HG03432 (cell line): ENCODE results near the gene KLHL26.
A peak's percentile ranks its signal among the peaks of the same experiment; 100 is the strongest.

ENCODE experiments used
- ATAC-seq: cut with Tn5 transposase; IDR thresholded peaks from one replicate; pipeline ENCODE4 v1.9.1; 2021; ENCODE audit warnings: mild to moderate bottlenecking, moderate library complexity; ENCODE audit not compliant: unreplicated experiment

KLHL26 gene

DNA sequence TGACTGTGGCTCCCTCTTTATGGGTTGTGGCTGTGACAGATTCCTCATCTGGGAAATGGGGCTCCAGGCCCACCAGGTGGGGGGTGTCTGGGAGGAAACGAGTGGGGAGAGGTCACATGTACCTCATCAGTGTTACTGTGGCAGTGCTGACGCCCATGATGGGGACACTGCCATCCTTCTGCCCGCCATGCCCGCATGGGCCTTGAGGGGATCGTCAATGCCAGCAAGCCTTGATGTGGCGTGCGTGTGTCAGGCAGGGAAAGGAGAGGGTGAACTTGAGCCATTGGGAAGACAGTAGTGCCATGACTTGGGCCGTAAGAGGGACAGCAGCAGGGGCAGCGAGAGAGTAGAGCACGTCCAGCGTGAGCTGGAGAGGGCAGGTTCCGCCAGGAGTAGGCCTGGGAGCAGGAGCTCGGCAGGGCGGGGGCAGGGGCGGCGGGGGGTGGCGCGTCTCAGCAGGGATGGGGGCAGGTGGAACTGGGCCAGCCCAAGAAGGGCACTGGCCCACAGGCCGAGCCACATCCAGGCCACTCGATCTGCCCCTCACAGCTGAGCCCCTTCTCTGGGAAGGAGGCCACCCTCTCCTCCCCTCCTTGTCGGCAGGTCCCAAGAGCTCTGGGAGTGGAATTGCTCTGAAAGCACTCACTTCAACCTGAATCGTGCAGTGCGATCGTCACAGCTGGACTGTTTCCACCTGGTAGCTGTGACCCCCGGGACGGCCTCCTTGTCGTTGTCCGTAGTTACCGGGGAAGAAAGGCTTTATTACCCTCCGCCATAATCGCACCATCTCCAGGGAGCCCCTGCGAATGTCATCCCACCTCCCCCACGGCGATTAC, 9.9 kb downstream of the KLHL26 start:
- ATAC-seq, result no peak

DNA sequence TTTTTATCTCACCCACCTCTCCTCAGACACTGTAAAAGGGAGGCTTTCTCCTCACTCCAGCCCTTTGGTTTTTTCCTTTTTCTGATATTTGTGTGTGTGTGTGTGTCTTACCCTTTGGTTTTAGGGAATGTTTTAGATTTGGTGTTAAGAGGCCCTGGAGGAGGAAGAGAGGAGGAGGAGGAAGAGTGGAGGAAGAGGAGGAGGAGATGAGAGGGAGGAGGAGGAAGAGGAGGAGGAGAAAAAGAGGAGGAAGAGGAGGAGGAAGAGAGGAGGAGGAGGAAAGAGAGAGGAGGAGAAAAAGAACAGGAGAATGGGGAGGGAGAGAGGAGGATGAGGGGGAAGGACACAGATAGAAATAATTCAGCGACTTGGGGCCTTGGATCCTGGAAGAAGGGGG, 10.5 kb downstream of the KLHL26 start:
- ATAC-seq, result no peak

- ATAC-seq, result no peak
These were observed 11.0 kb downstream of the KLHL26 start for GRCh38 chr19:18647807-18648206.

GRCh38 chr19:18648973-18649315, 12.1 kb downstream of the KLHL26 start:
- ATAC-seq, result no peak

DNA sequence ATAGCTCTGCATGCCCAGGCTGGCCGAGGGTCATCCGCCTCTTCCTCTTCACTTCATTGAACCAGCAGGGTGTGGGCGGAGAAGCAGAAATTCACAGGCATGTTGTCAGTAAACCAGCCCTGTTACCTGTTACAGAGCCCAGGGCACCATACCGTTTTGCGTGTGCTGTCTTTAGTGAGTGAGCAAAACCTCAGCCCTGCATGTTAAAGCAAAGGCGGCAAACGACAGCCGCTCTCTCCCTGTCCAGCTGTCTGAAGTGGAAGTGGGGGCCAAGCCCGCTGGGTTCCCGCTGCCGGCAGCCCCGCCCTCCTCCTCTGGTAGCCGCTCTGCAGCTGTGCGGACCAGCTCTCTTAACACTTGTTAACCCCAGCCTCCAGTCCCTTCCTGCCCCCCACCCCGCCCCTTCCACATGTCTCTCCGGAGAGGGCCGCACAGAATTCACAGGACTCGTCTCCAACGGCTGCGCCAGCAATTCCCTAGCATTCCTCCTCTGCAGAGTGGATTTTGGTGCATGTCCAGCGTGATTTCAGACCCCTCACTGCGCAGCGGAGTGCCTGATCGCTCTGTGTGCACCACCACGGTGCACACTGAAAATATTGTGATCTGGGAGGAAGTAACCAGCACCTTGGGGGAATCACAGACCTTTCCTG, 12.7 kb downstream of the KLHL26 start:
- ATAC-seq, result no peak

- no peak for ATAC-seq
These were observed 13.2 kb downstream of the KLHL26 start for GRCh38 chr19:18650021-18650390.

DNA sequence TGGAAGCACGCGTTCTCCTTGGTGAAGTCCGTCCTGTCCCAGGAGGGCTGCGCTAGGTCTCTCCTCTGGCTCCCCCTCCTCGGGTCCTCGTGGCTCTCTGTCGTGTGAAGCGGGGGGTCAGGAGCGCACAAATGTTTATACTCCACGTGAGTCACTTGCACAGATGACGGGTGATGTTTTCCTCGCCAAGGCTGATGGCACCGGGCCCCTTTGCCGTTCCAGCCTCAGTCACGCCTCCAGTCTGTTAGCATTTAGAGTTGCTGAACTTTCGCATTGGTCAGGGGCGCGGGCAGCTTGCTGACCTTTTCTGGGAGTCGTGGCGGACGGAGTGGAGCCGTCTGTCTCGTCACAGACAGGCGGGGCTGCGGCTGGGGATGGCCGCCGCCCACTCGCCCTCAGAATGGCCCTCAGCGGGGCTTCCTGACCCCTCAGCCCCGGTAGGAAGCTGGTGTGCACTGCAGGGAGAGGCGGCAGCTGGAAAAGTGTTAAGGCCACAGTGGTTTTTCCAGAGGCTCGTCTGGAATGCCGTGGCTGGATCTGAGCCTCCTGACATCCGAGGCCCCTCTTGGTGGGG, 13.7 kb downstream of the KLHL26 start:
- ATAC-seq, result no peak

DNA sequence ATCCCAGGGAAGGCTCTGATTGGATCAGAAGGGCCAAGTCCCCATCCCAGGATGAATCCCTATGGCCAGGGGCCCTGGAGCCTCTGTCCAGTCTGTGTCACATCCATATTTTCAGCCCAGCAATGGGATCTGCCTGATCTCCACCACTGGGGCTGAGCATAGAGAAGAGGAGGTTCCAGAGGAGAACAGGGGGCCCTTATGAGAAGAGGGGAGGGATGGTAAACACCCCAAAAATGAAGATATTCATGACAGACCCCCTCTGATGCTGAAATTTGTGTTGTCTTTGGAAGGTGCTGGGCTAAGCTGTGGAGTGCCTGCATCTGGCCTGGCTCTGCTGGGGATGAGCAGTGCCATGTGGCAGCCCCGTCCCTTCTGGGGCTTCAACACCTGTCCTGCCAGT, 14.5 kb downstream of the KLHL26 start:
- ATAC-seq, result no peak

DNA sequence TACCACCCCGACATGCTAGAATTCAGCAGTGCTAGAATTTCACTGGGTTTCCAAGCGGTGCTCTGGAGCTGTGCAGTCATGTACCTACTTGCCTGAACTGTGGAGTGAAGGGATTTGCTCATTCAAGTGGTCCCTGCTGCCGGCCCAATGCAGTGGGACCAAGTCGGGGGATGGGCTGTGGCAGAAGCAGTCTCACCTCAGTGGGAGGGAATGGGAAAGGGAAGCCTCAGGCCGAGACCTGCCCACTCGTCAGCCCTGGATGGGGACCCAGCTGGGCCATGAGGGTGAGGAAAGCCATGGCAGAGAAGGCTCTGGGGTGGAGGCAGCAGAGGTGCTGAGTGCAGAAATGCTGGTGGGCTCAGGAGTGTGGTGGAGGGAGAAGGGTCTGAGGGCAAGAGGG, 14.9 kb downstream of the KLHL26 start:
- ATAC-seq, result no peak

- no peak for ATAC-seq
These were observed 17.0 kb downstream of the KLHL26 start for GRCh38 chr19:18653853-18654252.

DNA sequence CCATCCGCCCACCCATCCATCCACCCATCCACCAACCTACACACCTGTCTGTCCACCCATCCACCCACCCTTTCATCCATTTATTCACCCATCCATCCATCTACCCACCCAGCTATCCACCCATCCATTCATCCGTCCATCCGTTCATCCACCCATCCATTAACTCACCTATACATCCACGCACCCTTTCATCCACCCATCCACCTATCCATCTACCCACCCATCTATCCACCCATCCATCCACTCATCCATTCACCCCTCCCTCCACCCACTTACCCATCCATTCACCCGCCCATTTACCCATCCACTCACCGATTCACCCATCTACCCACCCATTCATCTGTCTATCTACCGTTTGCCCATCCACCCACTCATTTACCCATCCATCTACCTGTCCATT, 17.6 kb downstream of the KLHL26 start:
- no peak for ATAC-seq

GRCh38 chr19:18655173-18655844, 18.5 kb downstream of the KLHL26 start:
- ATAC-seq, result no peak

GRCh38 chr19:18656337-18657086, 19.7 kb downstream of the KLHL26 start:
- no peak for ATAC-seq

- peak; percentile 48 for ATAC-seq
These were observed 20.9 kb downstream of the KLHL26 start for GRCh38 chr19:18657590-18658365.

GRCh38 chr19:18658366-18658855, 21.6 kb downstream of the KLHL26 start:
- ATAC-seq, result no peak

DNA sequence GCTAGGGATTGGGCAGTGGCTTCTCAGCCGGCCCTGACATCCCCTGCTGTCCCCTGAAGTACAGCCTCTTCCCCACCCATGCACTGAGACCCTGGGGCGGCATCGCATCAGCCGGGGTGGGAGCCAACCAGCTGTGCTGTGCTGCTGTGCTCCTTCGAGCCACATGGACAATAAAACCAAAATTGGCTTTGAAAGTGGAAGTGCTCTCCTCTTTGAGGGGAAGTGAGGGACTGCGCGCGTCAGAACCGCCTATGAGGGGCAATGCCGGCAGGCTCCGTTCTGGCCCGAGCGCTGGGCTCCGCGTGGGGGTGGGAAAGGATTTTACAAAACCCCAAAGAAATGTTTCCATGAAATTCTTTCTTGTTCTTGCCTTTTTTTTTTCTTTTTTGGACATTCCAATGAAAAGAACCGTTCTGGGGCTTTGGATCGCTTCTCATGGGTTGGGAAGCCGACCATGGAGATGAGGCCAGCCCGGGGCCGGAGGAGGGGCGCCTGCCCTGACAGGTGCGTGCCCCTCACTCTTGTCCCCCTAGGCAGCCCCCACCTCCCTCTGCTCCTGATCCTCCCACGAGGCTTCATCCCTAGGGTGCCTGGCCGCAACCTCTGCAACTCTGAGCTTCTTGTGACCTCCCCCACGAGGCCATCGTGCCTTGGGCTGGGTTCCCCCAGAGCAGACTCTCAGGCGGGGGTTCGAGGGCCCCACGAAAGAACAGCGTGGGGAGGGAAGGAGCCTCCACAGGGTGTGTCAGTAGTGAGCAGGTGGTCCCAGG, 22.6 kb downstream of the KLHL26 start:
- ATAC-seq, result no peak

GRCh38 chr19:18660051-18660910, 23.5 kb downstream of the KLHL26 start:
- ATAC-seq, result no peak

DNA sequence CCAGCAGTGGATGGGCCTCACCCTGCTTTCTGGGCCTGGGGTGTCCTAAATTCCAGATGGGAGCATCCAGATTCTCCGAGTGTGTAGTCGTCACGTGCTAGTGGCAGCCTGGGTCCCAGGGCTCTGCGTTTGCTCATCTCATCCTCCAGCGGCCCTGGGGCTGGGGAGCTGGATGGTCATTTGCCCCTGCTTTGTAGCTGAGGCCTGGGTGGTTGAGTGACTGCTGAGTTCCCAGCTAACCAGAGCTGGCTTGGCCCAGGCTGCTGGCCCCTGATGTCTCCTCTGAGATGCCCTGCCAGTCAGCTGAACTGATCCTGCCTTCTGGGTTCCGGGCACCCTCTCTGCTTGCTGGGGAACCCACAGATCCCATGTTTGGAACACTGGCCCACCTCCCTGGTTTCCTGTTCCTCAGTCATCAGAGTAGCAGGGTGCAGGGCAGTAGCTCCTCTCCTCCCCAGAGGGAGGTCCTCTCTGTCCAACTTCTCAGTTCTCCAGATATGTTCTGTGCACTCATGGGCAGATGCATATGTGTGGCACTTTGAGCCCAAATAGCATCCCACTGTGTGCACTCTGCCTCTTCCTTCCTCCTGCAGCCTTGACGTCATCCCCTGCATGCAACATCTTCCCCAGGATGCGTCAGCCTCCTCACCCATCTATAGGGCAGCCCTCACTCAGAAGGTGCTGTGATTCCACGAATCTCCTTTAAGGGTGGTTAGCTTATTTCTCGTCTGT, 24.3 kb downstream of the KLHL26 start:
- no peak for ATAC-seq
